Fibroblast of lung (primary cell): ENCODE data around the gene PNLDC1.

ENCODE experiments used
- CTCF ChIP-seq, 2 donors: IDR thresholded peaks in 1 of 2; conservative IDR thresholded peaks in 1 of 2; 1 replicate in 1 of 2; 2 replicates in 1 of 2; pipeline ENCODE4 v1.5.1; 2011 to 2012; ENCODE audit warnings: low read length in 2 of 2, control low read depth in 1 of 2, inconsistent platforms in 1 of 2, low read depth in 1 of 2, mild to moderate bottlenecking in 1 of 2
- EZH2 ChIP-seq: IDR thresholded peaks from 2 replicates; pipeline ENCODE4 v1.5.1; 2012; ENCODE audit warnings: low read length, control low read depth, mild to moderate bottlenecking; ENCODE audit errors: missing control alignments

GRCh38 chr6:159805440-159806020 lies 5.5 kb downstream of the PNLDC1 start:
- TF ChIP-seq CTCF (conservative IDR thresholded peaks at IDR 0.05 in 1 of 2, IDR thresholded peaks at IDR 0.05 in 1 of 2; ENCODE audit: low read depth in 1 of 2, low read length in 2 of 2) (no peak), EZH2 (no peak)
